Measurements from ENCODE around the gene ACO1.

ACO1 gene

DNA sequence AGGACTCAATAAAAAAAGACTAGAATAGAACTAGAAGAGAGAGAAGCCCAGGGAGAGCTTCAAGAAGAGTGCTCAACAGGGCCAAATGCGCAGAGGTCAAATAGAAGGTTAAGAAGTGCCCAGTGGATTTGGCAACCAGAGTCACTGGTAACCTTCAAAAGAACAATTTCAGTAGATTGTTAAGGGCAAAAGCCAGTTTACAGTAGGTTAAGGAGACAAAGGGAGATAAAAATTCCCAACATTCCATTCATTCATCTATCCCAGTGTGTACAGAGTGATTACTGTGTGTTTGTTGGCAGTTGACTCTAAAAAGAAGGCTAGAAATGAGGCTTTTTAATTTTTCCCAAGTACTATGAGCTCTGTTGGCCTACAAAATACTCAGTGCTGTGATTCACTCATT, 72.1 kb downstream of the ACO1 start:
- peaks cover 4% of the 10 kb centered on the region for H3K36me3 ChIP-seq (ENCODE audit: insufficient read depth, low read length)
- H3K9me3 ChIP-seq (ENCODE audit: control insufficient read depth, insufficient read depth, low read length): no peaks in the 10 kb centered on the region
- no peak overlapping the region for H3K9ac ChIP-seq (ENCODE audit: low read depth, low read length)
- H3K4me1 ChIP-seq (ENCODE audit: insufficient read depth, low read length): no peaks in the 10 kb centered on the region

DNA sequence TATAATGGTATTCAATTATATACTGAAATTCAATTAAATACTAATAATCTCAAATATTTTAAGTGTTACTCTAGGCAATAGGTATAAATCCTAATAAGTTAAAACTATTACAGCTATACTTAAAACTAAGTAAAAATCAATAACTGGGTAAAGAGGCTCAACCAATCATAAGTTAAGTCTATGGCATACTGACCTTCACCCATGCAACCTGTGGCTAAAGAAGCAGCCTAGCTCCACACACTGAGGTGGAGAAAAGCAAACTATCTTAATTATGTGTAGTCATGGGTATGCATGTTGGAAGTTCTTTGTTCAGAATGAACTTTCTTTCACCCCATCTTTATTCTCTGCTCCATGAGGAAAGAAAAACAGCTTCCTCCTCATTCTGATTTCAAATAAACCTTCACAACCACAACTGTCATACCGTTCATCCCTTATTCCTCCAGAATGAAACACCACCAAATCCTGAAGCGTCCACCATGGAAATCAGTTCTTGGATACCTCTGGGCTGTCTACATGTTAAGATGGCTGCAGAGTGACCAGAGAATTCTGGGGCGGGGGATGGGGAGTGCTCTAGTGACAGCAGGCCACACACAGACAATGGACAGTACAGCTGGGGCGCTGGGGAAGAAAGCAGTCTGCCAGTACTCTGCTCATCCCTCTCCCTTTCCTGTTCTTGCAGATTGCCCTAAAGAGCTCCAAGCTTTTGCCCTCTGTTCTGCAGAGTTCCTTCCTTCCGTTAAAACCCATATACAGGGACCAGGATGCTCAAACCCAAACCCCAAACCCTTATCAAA, 79.3 kb downstream of the ACO1 start:
- Histone ChIP-seq H3K4me1 (ENCODE audit: insufficient read depth, low read length) (no peaks in the 10 kb centered on the region), H3K36me3 (ENCODE audit: insufficient read depth, low read length) (peaks cover 4% of the 10 kb centered on the region; the same call in 1 of the 2 replicates), H3K9me3 (ENCODE audit: control insufficient read depth, insufficient read depth, low read length) (no peaks in the 10 kb centered on the region), H3K9ac (ENCODE audit: low read depth, low read length) (no peak overlapping the region)

DNA sequence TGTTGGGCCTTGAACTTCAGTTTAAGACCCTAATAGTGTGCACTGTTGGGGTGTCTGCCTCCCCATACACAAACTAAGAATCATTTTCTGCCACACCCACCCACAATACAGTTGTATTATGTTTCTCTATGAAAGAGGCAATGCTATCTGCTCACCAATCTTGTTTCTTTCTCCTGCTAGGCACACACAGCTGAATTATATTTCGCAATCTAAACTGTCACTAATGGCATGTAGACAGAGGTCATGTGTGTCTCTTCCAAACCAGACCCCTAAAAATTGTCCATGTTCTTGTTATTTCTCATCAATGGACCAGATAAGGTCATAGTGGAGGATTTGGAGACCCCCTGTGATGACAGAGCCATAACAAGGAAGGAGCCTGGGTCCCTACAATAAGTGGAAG, 84.3 kb downstream of the ACO1 start:
- no peak overlapping the region for H3K9ac ChIP-seq (ENCODE audit: low read depth, low read length)
- H3K36me3 ChIP-seq (ENCODE audit: insufficient read depth, low read length): peaks cover 4% of the 10 kb centered on the region; the same call in 1 of the 2 replicates
- H3K4me1 ChIP-seq (ENCODE audit: insufficient read depth, low read length): no peaks in the 10 kb centered on the region
- no peaks in the 10 kb centered on the region for H3K9me3 ChIP-seq (ENCODE audit: control insufficient read depth, insufficient read depth, low read length)

DNA sequence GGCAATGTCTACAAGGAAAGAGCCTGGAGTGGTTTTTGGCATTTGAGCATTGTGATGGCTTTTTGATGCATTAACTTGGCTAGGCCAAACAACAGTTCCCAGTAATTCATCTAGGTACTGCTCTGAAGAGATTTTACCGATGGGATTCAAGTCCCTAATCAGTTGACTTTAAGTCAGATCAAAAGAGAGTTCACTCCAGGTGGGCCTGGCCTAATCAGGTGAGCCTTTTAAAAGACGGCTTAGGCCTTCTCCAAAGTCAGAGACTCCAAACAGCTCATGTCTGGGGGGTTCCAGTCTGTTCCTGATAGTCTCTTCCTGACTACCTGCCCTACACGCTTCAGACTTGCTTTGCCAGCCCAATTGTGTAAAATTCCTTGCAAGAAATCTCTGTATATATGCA, 87.9 kb downstream of the ACO1 start:
- Histone ChIP-seq H3K36me3 (ENCODE audit: insufficient read depth, low read length) (no peaks in the 10 kb centered on the region), H3K9me3 (ENCODE audit: control insufficient read depth, insufficient read depth, low read length) (no peaks in the 10 kb centered on the region)

DNA sequence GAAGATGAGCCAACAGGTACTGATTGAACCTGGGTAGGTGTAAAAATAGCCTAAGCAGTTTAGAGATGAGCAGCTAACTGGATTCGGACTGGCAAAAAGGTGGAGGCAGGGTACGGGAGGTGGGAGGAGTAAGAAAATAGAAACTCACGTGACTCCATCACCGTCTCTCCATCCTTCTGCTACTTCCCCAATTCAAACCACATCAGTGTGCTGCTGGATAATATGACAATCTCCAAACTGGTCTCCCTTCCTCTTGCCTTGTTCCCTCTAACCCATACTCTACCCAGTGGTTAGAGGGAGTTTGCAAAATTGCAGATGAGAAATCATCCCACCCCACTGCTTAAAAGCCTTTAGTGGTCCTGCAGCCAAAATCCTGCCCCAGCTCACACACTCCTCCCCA, 98.9 kb downstream of the ACO1 start:
- Histone ChIP-seq H3K4me1 (ENCODE audit: insufficient read depth, low read length) (no peaks in the 10 kb centered on the region), H3K36me3 (ENCODE audit: insufficient read depth, low read length) (no peaks in the 10 kb centered on the region; the same call in 1 of the 2 replicates)

More for the DNA sequence above, 87.9 kb downstream of the ACO1 start:
- no peaks in the 10 kb centered on the region for H3K4me1 ChIP-seq (ENCODE audit: insufficient read depth, low read length)
- no peak overlapping the region for H3K9ac ChIP-seq (ENCODE audit: low read depth, low read length)

DNA sequence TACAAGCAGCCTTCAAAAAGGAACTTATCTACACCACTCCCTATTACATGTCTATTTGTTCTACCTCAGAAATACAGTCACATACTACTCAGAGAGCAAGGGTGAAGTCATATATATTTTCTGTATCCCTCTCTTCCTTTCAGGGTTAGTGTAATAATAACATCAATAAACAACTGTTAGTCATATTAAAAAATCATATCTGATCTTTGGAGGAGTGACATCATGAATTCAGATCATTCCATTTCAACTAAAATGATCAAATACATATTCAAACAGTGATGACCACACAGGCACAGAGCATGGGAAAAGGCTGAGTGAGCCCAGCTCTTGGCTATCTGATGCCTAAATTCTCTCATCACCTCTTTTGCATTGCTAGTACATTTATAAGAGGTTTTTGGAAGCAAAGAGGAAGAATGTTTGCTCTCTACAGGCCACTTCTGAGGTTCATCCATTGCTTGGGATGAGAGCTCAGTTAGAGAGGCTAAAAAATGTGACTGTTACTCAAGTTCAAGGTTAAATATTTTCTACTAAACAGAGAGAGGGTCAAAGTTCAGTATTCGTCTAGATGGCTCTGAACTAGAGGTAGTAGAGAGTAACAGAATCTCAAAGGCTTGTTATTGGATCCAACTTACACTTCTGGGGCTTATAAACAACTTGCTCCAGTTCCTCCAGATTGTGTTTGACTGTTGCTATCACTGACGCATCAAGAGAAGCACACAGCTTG, 102.6 kb downstream of the ACO1 start:
- Histone ChIP-seq H3K9ac (ENCODE audit: low read depth, low read length) (no peak overlapping the region), H3K36me3 (ENCODE audit: insufficient read depth, low read length) (no peaks in the 10 kb centered on the region; the same call in 1 of the 2 replicates), H3K9me3 (ENCODE audit: control insufficient read depth, insufficient read depth, low read length) (no peaks in the 10 kb centered on the region), H3K4me1 (ENCODE audit: insufficient read depth, low read length) (no peaks in the 10 kb centered on the region)

More for the DNA sequence above, 98.9 kb downstream of the ACO1 start:
- Histone ChIP-seq H3K9ac (ENCODE audit: low read depth, low read length) (no peak overlapping the region), H3K9me3 (ENCODE audit: control insufficient read depth, insufficient read depth, low read length) (no peaks in the 10 kb centered on the region)

DNA sequence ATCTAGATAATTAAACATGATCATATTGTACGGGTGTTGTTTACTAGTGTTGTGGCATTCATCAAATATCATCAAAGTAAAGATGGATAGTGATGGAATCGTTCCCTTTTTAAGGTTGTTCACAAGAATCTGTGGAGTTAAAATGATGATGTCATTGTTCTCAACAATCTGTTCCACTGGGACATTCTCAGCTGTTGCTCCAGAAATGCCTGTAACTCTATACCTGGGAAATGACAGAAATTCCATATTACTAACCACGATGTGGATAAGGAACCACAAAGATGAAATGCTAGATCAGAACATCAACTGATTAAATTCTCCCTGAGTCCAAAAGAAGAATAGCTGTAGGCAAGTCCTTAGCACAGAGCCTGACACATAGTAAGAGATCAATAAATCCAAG, 103.5 kb downstream of the ACO1 start:
- Histone ChIP-seq H3K9ac (ENCODE audit: low read depth, low read length) (no peak overlapping the region; the same call in 1 of the 2 replicates), H3K9me3 (ENCODE audit: control insufficient read depth, insufficient read depth, low read length) (no peaks in the 10 kb centered on the region), H3K36me3 (ENCODE audit: insufficient read depth, low read length) (no peaks in the 10 kb centered on the region; the same call in 1 of the 2 replicates), H3K4me1 (ENCODE audit: insufficient read depth, low read length) (no peaks in the 10 kb centered on the region)

DNA sequence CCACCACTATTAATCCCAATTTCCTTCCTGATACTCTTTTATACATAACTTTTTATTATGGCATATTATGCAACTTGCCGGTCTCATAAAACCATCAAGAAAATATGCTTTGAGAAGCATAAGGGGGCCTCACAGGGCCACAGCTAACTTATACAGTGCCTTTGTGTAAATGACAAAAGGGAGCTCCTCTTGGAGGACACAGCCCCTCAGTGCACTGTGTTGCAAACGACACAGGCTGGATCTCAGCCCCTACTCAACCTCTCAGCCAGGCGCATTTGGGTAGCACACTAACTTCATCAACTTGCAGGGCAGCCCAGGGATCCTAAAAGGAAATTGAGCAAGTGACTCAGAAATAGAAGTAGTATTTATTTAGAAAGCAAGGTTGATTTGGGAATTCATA, 106.2 kb downstream of the ACO1 start:
- Histone ChIP-seq H3K4me1 (ENCODE audit: insufficient read depth, low read length) (no peaks in the 10 kb centered on the region), H3K36me3 (ENCODE audit: insufficient read depth, low read length) (no peaks in the 10 kb centered on the region; the same call in 1 of the 2 replicates), H3K9me3 (ENCODE audit: control insufficient read depth, insufficient read depth, low read length) (no peaks in the 10 kb centered on the region), H3K9ac (ENCODE audit: low read depth, low read length) (no peak overlapping the region)

DNA sequence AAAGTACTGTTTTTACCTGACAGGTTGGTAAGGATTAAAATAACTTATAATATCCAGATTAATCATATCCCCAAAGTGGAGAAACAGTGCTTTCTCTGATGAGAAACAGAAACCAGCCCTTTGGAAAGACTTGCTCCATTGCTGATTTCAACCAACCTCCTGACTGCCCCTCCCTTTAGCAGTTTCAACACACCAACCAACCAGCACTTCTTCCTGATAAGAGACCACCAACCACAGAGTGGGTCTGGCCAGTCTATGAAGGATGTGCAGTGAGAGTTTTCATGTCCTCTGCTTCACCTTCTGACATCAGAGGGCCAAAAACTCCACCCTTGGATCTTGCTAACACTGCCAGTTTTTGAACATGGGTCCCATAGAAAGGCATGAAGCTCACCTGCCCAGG, 113.5 kb downstream of the ACO1 start:
- H3K9me3 ChIP-seq (ENCODE audit: control insufficient read depth, insufficient read depth, low read length): no peaks in the 10 kb centered on the region
- H3K4me1 ChIP-seq (ENCODE audit: insufficient read depth, low read length): no peaks in the 10 kb centered on the region
- no peak overlapping the region for H3K9ac ChIP-seq (ENCODE audit: low read depth, low read length)
- no peaks in the 10 kb centered on the region; the same call in 1 of the 2 replicates for H3K36me3 ChIP-seq (ENCODE audit: insufficient read depth, low read length)

DNA sequence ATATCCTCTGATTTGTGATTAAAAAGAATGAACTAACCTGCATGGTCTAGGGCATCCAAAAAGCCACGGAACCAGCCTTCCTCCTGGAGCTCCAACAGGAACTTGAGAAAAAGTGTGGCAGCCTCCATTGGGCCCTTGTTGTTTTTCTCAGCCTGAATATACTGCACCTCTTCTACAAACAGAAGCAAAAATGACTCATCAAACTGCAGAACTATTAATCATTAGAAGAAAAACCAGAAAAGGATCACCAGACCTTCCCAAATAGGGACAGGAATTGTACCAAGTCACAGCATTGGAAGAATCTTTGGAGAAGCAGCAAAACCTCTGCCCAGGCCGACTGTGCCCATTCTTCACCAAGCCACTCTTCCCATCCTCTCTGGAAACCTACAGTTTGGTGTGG, 116.3 kb downstream of the ACO1 start:
- no peaks in the 10 kb centered on the region; the same call in 1 of the 2 replicates for H3K36me3 ChIP-seq (ENCODE audit: insufficient read depth, low read length)
- no peak overlapping the region for H3K9ac ChIP-seq (ENCODE audit: low read depth, low read length)
- H3K9me3 ChIP-seq (ENCODE audit: control insufficient read depth, insufficient read depth, low read length): no peaks in the 10 kb centered on the region
- no peaks in the 10 kb centered on the region for H3K4me1 ChIP-seq (ENCODE audit: insufficient read depth, low read length)

DNA sequence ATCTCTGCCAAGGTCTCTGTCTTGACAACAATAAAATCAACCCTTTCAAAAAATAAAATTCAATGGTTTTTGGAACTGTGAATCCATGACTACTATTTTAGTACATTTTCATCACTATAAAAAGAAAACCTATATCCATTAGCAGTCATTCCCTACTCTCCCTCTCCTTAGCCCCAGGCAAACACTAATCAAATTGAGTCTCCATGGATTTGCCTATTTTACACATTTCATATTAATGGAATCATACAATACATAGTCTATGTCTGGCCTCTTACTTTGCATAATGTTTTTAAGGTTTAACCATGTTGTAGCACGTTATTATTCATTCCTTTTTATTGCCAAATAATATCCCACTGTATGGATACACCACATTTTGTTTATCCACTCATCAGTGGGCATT, 117.4 kb downstream of the ACO1 start:
- no peaks in the 10 kb centered on the region for H3K9me3 ChIP-seq (ENCODE audit: control insufficient read depth, insufficient read depth, low read length)
- no peaks in the 10 kb centered on the region for H3K4me1 ChIP-seq (ENCODE audit: insufficient read depth, low read length)
- H3K36me3 ChIP-seq (ENCODE audit: insufficient read depth, low read length): no peaks in the 10 kb centered on the region; the same call in 1 of the 2 replicates
- no peak overlapping the region for H3K9ac ChIP-seq (ENCODE audit: low read depth, low read length)

DNA sequence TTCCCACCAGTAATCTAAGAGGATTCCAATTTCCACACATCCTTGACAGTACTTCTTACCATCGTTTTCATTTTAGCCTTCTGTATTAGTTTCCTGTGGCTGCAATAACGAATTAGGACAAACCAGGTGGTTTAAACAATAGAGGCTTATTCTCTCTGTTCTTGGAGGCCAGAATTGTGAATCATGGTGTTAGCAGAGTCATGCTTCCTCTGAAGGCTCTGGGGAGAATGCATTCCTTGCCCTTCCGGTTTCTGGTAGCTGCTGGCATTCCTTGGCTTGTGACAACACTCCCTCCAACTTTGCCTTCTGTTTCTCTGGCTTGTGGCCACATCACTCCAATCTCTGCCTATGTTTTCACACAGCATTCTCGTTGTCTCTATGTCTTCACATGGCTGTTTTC, 118.0 kb downstream of the ACO1 start:
- Histone ChIP-seq H3K36me3 (ENCODE audit: insufficient read depth, low read length) (no peaks in the 10 kb centered on the region; the same call in 1 of the 2 replicates), H3K9me3 (ENCODE audit: control insufficient read depth, insufficient read depth, low read length) (no peaks in the 10 kb centered on the region), H3K4me1 (ENCODE audit: insufficient read depth, low read length) (no peaks in the 10 kb centered on the region), H3K9ac (ENCODE audit: low read depth, low read length) (no peak overlapping the region)

DNA sequence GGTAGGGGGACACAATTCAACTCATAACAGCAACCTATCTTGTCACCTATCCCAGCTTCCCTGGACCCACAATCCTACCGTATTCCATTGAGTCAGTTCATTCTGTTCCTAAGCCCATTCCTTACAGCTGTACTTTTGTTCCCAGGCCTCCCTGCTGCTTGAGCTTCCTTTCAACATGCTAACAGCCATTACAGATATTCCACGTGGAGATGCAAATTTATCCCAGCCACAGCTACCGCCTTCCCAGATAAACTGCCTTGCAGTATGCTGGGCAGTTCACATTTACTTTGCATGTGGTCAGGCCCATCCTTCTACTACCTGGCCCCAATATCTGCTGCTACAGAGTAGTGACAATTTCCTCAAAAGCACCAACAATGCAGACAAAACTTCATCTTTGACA, 118.6 kb downstream of the ACO1 start:
- H3K36me3 ChIP-seq (ENCODE audit: insufficient read depth, low read length): no peaks in the 10 kb centered on the region; the same call in 1 of the 2 replicates
- no peaks in the 10 kb centered on the region for H3K4me1 ChIP-seq (ENCODE audit: insufficient read depth, low read length)
- H3K9ac ChIP-seq (ENCODE audit: low read depth, low read length): no peak overlapping the region
- H3K9me3 ChIP-seq (ENCODE audit: control insufficient read depth, insufficient read depth, low read length): no peaks in the 10 kb centered on the region

Data from ES-I3 (cell line).